PC-3 (cell line): ENCODE data around the gene TBC1D30. TPM values are rescaled to one million over a fixed set of nuclear protein-coding genes. Genes with fewer than 3 reads are reported as not detected.

Experiments
- ATAC-seq: fragments of 200-7000 bp; cut with Tn5 transposase; 2 replicates; pipeline ENCODE4 v1.9.1; 2020; ENCODE audit warnings: mild to moderate bottlenecking, moderate library complexity
- BruUV-seq: library from RNA; stranded (reverse); fragments of 400-500 nt; replicated peaks from 2 replicates; lab custom pipeline; 2021; lab: Mats Ljungman, UMichigan
- CTCF ChIA-PET: fragments of 300-600 bp; sonication (Branson Sonifier 250); formaldehyde crosslinking; loops from one replicate; lab custom pipeline; 2022; ENCODE audit warnings: antibody characterized with exemption; lab: Charles Lee
- POLR2A ChIA-PET: fragments of 300-600 bp; sonication (Branson Sonifier 250); formaldehyde crosslinking; loops from one replicate; lab custom pipeline; 2022; ENCODE audit warnings: antibody characterized with exemption; ENCODE audit not compliant: unreplicated experiment; lab: Charles Lee
- DNase-seq: peaks from one replicate; pipeline ENCODE4 v3.0.0-alpha.2; 2015
- H2AFZ ChIP-seq: fragments of 300-600 bp; sonication (generic); 2 replicates; pipeline ENCODE4 v1.6.0; 2016; ENCODE audit warnings: antibody characterized with exemption, low read length
- H3F3A ChIP-seq: fragments of 300-600 bp; sonication (generic); one replicate; pipeline ENCODE4 v1.6.0; 2017; ENCODE audit warnings: antibody characterized with exemption, low read length, control low read depth, mild to moderate bottlenecking; ENCODE audit not compliant: unreplicated experiment
- H3K27ac ChIP-seq: fragments of 300-600 bp; sonication (generic); 2 replicates; pipeline ENCODE4 v1.5.1; 2016; ENCODE audit warnings: mild to moderate bottlenecking, low read length
- H3K27me3 ChIP-seq: fragments of 300-600 bp; sonication (generic); 2 replicates; pipeline ENCODE4 v1.6.1; 2016; ENCODE audit warnings: low read length, mixed read lengths
- H3K36me3 ChIP-seq: fragments of 300-600 bp; sonication (generic); 2 replicates; pipeline ENCODE4 v1.6.1; 2016; ENCODE audit warnings: low read depth, mixed run types, low read length, mixed read lengths
- H3K4me1 ChIP-seq: fragments of 300-600 bp; sonication (generic); 2 replicates; pipeline ENCODE4 v1.5.1; 2016; ENCODE audit warnings: low read length; ENCODE audit not compliant: insufficient read depth
- H3K4me2 ChIP-seq: fragments of 300-600 bp; sonication (generic); 2 replicates; pipeline ENCODE4 v1.6.0; 2016; ENCODE audit warnings: low read length
- H3K4me3 ChIP-seq: fragments of 300-600 bp; sonication (generic); 2 replicates; pipeline ENCODE4 v1.5.1; 2016; ENCODE audit warnings: mild to moderate bottlenecking, low read length, mixed read lengths
- H3K79me2 ChIP-seq: fragments of 300-600 bp; sonication (generic); 2 replicates; pipeline ENCODE4 v1.6.1; 2017; ENCODE audit warnings: low read length, mixed read lengths
- H3K9ac ChIP-seq: fragments of 300-600 bp; sonication (generic); 2 replicates; pipeline ENCODE4 v1.6.0; 2016; ENCODE audit warnings: mild to moderate bottlenecking, low read length
- H3K9me2 ChIP-seq: fragments of 300-600 bp; sonication (generic); replicated peaks from 2 replicates; pipeline ENCODE4 v1.6.1; 2016; ENCODE audit warnings: mixed run types, low read length, mixed read lengths
- H3K9me3 ChIP-seq: fragments of 300-600 bp; sonication (generic); 2 replicates; pipeline ENCODE4 v1.6.1; 2016; ENCODE audit warnings: low read length, mixed read lengths
- H4K20me1 ChIP-seq: fragments of 300-600 bp; sonication (generic); 2 replicates; pipeline ENCODE4 v1.6.1; 2016; ENCODE audit warnings: low read length, mixed read lengths
- CTCF ChIP-seq: fragments of 300-600 bp; sonication (generic); conservative IDR thresholded peaks from 2 replicates; pipeline ENCODE4 v1.5.1; 2017; ENCODE audit warnings: antibody characterized with exemption, low read depth, mild to moderate bottlenecking, low read length
- EZH2 ChIP-seq: fragments of 300-600 bp; sonication (generic); IDR thresholded peaks from one replicate; pipeline ENCODE4 v1.6.1; 2017; ENCODE audit warnings: antibody characterized with exemption, mild to moderate bottlenecking, low read length; ENCODE audit not compliant: unreplicated experiment
- EZH2phosphoT487 ChIP-seq: fragments of 300-600 bp; sonication (generic); IDR thresholded peaks from 2 replicates; pipeline ENCODE4 v1.6.1; 2018; ENCODE audit warnings: mild to moderate bottlenecking, antibody characterized with exemption, low read length, borderline replicate concordance
- intact Hi-C: fragments of 100-400 bp; cut with micrococcal nuclease; formaldehyde crosslinking; loops from 2 replicates; pipeline ENCODE4 v1.9.0; 2023
- total RNA-seq: library from RNA; depleted of rRNA; stranded (reverse); fragments of >200 nt; gene quantifications from 2 replicates; pipeline ENCODE4 v1.2.3, GENCODE V29; 2014

Gene TBC1D30
- total RNA-seq, 1 experiment from 2014 or later = 16.8 TPM

GRCh38 chr12:64780132-64780530, 44.3 kb upstream of the TBC1D30 start:
- Histone ChIP-seq H3K9me3 (no peaks in the 10 kb centered on the region), H3K9me2 (no peaks in the 10 kb centered on the region), H3K27me3 (no peaks in the 10 kb centered on the region), H3K4me1 (peaks cover 17% of the 10 kb centered on the region), H2AFZ (peak overlapping the region; percentile 90), H3K27ac (peak overlapping the region; percentile 15; the same call in 1 of the 2 replicates), H3K4me3 (peak overlapping the region; percentile 89), H3K36me3 (no peaks in the 10 kb centered on the region), H4K20me1 (no peaks in the 10 kb centered on the region), H3K4me2 (peak overlapping the region; percentile 91), H3K79me2 (peaks cover 40% of the 10 kb centered on the region), H3F3A (no peaks in the 10 kb centered on the region), H3K9ac (peak overlapping the region; percentile 55)
- intact Hi-C loops = no loop called here
- TF ChIP-seq CTCF (no peak), EZH2 (no peak), EZH2phosphoT487 (no peak)
- ATAC-seq (peak; percentile 12), DNase-seq (no peak)
- BruUV-seq = no TSS peak
- ChIA-PET POLR2A (interaction anchor here (0.7 kb wide), 1 partner anchor 35 kb away, joined by 4 read pairs; no protein-coding TSS in a partner anchor), CTCF (interaction anchor here (2.3 kb wide), 1 partner anchor 17 kb away, joined by 10 read pairs; no protein-coding TSS in a partner anchor)

- Histone ChIP-seq H3K9ac (peak overlapping the region; percentile 55), H3K27me3 (no peaks in the 10 kb centered on the region), H3K27ac (peak overlapping the region; percentile 15; the same call in 1 of the 2 replicates), H2AFZ (peak overlapping the region; percentile 90), H3F3A (no peaks in the 10 kb centered on the region), H3K9me2 (no peaks in the 10 kb centered on the region), H3K79me2 (peaks cover 40% of the 10 kb centered on the region), H3K4me2 (peak overlapping the region; percentile 91), H3K4me1 (peaks cover 17% of the 10 kb centered on the region), H3K36me3 (no peaks in the 10 kb centered on the region), H3K9me3 (no peaks in the 10 kb centered on the region), H3K4me3 (peak overlapping the region; percentile 89), H4K20me1 (no peaks in the 10 kb centered on the region)
- BruUV-seq = no TSS peak
- CTCF ChIA-PET = interaction anchor here (0.7 to 2.3 kb wide), 2 partner anchors 16 to 41 kb away, joined by 7 to 10 read pairs; no protein-coding TSS in a partner anchor
- ATAC-seq (peak; percentile 80), DNase-seq (peak; percentile 59)
- intact Hi-C loops = no loop called here
- POLR2A ChIA-PET = interaction anchor here (0.6 to 0.7 kb wide), 2 partner anchors 35 to 155 kb away, joined by 4 to 7 read pairs; no protein-coding TSS in a partner anchor
- peak; percentile 7; the same call in 1 of the 2 replicates for TF ChIP-seq CTCF
- TF ChIP-seq EZH2 = no peak
Measured at GRCh38 chr12:64780531-64781279, 43.7 kb upstream of the TBC1D30 start.
